CD4-positive, alpha-beta T cell treated with Interferon alpha-2 for 1 hour (primary cell): ENCODE results near the gene ZNF493.

Experiments
- DNase-seq, 2 donors: peaks; one replicate each; pipeline ENCODE4 v3.0.0-alpha.2; 2020 to 2022

The ZNF493 gene

DNA sequence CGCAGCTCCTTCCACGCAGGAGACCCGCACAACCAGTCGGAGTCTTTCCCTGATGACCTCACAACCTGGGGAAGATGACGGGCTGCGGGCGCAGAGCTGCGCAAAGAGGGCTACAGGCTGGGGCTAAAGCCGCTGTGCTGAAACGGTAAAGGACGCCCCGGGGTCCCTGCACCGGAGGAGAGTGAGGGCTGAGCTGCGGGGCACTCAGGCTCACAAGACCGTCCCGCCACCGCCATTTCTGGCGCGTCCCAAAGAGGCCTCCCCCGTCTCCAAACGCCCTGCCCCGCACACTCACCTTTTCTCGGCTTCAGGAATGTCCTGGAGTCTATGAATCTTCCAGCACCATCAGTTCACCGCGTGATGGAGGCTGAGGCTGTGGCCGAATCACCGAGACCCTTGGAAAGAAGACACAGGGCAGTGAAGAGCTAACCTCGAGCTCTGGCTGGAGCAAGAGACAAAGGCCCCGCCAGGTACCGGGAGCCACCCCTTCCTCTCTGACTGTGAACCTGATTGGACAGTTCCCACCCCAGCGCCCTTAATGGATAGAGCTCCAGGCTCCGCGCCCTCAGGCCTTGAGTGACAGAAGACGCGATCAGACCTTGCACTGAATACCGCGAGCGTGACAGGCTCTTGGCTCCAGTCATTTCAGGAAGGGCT, 66.6 kb downstream of the ZNF493 start:
- peak; percentile 30 to 48 for DNase-seq

DNA sequence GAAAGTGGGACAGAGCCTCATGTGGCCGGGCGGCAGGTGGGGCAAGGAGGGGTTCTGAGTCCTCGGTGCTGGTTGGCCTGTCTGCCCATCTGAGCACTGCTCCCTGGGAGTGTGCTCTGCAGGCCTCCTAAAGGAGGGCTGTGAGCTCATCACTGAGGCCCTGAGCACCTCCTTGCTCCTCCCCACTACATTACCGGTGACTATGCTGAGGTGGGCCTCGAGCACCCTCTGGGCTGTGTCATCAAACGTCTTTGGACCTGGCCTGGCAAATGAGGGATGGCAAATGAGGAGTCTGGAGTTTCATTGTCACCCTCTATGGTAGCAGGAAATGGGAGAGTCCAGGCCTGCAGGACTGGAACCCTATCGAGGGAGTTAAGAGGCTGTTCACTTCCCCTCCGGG, 69.7 kb downstream of the ZNF493 start:
- no peak for DNase-seq

DNA sequence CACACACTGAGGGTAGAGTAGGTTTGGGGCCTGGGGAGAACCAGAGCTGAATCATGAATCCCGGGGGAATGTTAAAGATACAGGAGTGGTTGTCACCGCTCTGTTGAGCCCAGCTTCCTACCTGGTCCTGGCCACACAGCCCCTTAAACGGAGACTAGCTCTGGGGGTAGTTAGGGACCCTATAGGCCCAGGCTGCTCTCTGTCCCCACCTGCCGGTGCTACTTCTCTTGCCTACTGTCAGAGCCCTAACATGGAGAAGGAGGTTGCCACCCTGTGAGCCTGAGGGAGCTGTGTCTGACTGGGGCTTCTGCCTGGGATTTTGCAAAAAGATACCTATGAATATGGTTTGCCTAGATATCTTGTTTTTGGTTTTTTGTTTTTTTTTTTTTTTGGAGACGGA, 71.9 kb downstream of the ZNF493 start:
- no peak for DNase-seq

DNA sequence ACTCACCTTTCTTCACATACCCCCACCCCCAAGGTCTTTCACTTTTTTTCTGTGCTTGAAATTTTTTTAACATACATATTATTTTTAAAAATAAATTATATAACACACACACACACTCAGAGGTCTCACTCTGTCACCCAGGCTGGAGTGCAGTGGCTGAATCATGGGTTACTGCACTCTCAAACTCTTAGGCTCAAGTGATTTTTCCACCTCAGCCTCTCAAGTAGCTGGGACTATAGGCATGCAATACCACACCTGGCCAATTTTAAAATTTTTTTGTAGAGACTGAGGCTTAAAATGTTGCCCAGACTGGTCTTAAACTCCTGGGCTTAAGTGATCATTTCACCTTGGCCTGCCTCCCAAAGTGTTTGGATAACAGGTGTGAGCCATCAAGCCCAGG, 75.6 kb downstream of the ZNF493 start:
- no peak for DNase-seq

DNA sequence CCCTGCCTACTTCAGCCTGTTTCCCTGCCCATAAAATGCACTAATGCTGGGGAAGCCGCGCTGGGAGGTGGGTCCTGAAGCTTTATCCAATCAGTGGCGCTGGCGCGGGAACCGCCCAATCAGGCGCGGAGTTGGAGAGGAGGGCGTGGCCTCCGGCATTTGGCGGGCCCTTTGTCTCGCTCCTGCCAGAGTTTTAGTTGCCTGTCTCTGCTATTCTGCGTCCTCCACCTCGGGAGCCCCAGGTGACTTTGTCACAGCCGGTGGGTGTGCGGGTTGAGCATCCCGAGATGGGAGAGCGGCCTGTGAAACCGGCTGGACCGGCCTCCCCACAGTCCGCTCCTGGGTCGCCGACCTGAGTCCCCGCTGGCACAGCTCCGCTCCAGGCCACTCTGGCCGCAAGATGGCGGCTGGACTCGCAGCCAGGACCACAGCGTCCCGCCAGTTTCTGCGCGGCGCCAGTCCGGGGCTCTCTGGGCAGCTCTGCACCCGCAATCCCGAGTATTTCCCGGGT, 77.8 kb downstream of the ZNF493 start:
- peak; percentile 68 to 81 for DNase-seq
